HG03066 (cell line): ENCODE results near the gene ADGRV1.
"Not testable (repeated sequence)": the region's sequence is repeated elsewhere in the genome, so short reads cannot be mapped to it uniquely, and the experiment has no call there.

Experiments used
- ATAC-seq: cut with Tn5 transposase; IDR thresholded peaks from one replicate; pipeline ENCODE4 v1.9.1; 2021; ENCODE audit warnings: low read depth; ENCODE audit not compliant: unreplicated experiment

The ADGRV1 gene

DNA sequence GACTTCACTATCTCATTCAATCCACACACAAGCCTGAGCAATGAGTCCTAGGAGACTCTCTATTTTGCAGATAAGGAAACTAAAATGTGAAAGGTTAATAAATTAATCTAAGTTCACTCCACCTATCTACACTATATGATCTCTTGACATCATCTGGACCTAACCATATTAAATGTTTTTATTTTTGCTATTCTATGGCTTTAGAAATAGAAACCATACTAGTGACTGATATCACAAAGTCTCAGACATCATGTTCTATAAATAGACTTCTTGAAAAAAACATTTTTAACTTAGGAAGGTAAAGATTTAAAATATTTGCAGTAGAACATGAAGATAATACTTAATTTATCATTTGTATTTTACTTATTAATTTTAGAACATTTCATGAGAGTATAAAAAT lies 9.4 kb upstream of the ADGRV1 start:
- no peak for ATAC-seq

DNA sequence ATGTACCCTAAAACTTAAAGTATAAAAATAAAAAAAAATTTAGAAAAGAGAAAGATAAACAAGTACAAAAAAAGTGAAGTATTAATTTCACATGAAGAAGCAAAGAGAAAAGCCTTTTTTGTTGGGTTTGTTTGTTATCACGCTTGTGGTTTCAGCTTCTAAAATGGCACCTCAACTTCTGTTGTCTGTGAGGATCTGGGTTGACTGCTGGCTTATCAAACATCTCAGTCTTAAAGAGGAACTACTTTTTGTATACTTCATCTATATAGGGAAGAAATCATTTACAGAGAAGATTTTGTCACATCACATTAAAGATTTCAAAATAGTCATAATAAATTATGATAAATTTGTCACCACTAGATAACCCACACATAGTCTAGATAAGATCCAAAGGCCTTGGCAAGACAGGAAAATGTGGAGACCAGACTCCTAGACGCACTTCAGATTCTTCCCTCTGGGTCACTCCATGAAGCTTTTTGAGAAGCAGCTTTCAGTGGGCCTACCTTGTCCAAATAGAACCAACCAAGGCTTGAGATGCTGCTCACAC lies 8.8 kb upstream of the ADGRV1 start:
- ATAC-seq = no peak

DNA sequence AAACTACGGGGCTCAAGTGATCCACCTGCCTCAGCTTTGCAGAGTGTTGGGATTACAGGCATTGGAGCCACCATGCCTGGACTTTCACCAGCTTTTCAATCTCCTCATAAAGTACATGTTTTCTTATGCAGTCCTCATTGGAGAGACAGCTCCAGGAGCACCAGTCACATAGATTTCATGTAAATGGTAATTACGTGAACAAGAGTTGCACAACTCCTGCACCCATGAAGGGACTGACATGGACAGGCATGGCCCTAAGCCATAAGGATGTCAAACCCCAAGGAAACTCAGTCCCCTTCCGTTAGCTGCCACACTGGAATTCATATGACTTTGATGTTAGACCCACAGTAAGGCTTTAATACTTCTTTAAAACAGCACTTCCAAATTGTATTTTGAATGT lies 7.6 kb upstream of the ADGRV1 start:
- ATAC-seq = no peak

DNA sequence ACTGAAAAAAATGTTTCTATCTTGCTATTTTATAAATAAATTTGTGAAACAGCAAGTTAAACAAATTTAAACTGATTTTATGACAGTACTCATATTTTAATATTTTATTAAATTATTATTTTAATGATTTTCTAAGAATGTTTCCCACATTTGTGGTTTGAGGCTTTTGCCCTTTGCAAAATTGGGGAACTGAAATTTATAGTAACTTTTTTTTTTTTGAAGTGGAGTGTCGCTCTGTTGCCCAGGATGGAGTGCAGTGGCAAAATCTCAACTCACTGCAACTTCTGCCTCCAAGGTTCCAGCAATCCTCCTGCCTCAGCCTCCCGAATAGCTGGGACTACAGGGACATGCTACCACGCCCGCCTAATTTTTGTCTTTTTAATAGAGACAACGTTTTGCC lies 7.2 kb upstream of the ADGRV1 start:
- ATAC-seq = no peak

- no peak for ATAC-seq
Observed at GRCh38 chr5:90553711-90554110, 4.9 kb upstream of the ADGRV1 start.

DNA sequence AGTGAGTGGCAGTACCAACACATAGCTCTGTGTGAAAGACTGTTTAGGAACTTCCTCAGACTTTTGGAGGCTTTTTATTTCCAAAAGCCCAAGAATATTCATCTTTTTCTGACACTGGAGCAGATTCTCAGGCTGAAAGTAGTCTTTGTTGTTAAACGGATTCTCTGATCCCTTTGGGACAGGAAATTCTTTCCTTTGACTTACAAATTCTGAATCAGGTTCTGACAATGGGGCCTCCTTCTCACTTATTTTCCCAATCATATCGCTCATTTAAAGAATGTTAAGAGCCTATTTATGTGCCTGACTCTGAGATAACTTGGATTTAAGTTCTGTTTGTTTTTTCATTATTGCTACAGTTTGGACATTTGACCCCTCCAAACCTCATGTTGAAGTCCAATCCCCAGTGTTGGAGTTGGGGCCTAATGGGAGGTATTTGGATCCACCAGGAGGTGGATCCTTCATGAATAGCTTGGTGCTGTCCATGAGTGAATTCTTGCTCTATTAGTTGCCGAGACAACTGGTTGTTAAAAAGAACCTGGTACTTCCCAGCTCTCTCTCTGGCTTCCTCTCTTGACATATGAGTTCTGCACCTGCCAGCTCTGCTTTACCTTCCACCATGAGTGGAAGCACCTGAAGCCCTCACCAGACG lies 4.1 kb upstream of the ADGRV1 start:
- no peak for ATAC-seq

- no peak for ATAC-seq
Observed at GRCh38 chr5:90555666-90556065, 2.9 kb upstream of the ADGRV1 start.

- ATAC-seq = no peak
Observed at GRCh38 chr5:90557391-90557790, 1.2 kb upstream of the ADGRV1 start.

DNA sequence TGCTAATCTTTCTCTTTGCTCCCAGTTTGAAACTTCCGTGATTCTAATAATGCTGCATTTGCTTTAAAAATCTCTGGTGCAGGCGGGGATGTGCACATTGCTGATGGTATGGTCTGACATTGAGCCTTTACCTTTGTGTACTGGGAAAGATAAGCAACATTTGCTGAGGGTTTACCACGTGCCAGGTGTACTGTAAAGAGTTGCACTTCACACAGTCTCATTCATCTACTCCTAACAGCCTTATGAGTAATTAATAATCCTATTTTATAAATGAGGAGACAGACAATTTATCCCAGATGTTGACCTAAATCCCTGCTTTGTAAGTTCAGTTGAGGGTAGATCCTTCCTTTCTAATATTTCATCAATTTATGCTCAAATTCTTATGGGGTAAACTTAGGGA lies 726 bp upstream of the ADGRV1 start:
- ATAC-seq = no peak

DNA sequence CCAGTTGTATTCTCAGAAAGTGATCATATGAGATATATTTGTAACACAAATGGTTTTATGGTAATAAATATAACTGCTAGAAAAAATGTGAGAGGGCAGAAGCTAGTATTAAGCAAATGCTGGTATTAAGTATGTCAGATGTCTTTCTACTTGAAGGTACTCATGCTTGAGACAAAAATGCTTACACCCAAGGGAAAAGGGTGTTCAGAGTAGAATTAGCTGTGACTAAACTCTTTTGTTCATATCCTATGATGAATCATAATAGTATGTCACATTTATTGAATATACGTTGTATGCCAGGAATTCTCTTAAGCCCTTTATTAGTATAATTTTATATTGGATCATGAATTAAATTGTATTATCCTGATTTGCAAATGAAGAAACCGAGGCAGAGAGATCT lies 2.2 kb downstream of the ADGRV1 start:
- ATAC-seq = no peak

GRCh38 chr5:90561766-90562165 lies 3.2 kb downstream of the ADGRV1 start:
- ATAC-seq = no peak

- ATAC-seq = no peak
Observed at GRCh38 chr5:90562341-90562740, 3.7 kb downstream of the ADGRV1 start.

GRCh38 chr5:90563108-90563507 lies 4.5 kb downstream of the ADGRV1 start:
- ATAC-seq = no peak

DNA sequence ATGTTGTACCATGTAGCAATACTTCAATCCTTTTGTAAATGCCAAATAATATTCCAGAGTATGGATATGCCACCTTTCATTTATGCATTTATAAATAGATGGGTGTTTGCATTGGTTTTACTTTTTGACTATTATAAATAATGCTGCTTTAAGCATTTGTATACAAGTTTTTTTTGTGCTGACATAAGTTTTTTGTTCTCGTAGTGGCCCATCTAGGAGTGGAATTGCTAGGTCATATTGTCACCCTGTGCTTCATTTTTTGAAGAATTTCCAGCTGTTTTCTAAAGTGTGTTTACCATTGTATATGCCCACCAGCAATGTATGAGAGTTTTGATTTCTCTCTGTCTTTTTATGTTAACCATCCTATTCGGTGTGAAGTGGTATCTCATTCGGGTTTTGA lies 6.9 kb downstream of the ADGRV1 start:
- no peak for ATAC-seq

DNA sequence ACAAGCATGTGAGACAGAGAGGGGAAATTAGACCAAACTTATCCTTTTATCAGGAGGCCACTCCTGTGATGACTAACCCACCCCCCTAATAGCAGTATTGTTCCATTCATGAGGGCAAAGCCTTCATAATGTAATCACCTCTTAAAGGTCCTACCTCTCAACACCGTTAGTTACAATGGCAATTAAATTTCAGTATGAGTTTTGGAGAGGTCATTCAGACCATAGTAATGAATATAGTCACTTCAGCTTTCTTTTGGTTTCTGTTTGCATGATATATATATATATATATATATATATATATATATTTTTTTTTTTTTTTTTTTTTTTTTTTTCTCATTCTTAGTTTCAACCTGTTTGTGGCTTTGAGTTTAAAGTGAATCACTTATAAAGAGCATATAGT lies 10.5 kb downstream of the ADGRV1 start:
- no peak for ATAC-seq

DNA sequence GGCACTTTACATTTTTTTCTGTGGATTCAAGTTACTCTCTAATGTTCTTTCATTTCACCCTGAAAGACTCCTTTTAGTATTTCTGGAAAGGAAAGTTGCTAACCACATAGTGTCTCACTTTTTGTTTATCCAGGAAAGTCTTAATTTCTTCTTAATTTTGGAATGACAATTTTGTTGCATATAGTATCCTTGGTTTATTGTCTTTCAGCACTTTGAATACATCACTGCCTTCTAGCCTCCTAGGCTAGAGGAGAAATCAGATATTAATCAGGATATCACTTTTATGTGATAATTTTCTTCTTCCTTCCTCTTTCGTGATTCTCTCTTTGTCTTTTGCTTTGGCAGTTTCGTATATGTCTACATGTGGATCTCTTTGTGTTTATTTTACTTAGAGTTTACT lies 11.4 kb downstream of the ADGRV1 start:
- ATAC-seq = no peak

- no peak for ATAC-seq
Observed at GRCh38 chr5:90571147-90571773, 12.7 kb downstream of the ADGRV1 start.

- ATAC-seq = no peak
Observed at GRCh38 chr5:90575712-90576111, 17.1 kb downstream of the ADGRV1 start.

DNA sequence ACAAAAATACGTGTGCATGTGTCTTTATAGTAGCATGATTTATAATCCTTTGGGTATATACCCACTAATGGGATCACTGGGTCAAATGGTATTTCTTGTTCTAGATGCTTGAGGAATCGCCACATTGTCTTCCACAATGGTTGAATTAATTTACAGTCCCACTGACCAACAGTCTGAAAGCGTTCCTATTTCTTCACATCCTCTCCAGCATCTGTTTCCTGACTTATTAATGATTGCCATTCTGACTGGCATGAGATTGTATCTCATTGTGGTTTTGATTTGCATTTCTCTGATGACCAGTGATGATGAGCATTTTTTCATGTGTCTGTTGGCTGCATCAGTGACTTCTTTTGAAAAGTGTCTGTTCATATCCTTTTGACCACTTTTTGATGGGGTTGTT lies 18.0 kb downstream of the ADGRV1 start:
- ATAC-seq = not testable (repeated sequence)

DNA sequence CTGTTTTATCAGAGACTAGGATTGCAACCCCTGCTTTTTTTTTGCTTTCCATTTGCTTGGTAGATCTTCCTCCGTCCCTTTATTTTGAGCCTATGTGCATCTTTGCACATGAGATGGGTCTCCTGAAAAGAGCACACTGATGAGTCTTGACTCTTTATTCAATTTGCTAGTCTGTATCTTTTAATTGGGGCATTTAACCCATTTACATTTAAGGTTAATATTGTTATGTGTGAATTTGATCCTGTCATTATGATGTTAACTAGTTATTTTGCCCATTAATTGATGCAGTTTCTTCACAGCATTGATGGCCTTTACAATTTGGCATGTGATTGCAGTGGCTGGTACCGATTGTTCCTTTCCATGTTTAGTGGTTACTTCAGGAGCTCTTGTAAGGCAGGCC lies 21.3 kb downstream of the ADGRV1 start:
- ATAC-seq = not testable (repeated sequence)

DNA sequence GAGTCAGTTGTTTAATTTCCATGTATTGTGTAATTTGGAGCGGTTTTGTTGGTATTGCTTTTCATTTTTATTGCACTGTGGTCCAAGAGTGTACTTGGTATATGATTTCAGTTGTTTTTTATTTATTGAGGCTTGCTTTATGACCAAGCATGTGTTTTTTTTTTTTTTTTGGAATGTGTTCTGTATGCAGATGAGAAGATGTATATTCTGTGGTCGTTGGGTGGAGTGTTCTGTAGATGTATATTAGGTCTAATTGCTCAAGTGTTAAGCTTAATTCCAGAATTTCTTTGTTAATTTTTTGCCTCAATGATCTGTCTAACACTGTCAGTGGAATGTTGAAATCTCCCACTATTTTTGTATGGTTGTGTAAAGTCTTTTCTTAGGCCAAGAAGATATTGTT lies 23.4 kb downstream of the ADGRV1 start:
- ATAC-seq = no peak

DNA sequence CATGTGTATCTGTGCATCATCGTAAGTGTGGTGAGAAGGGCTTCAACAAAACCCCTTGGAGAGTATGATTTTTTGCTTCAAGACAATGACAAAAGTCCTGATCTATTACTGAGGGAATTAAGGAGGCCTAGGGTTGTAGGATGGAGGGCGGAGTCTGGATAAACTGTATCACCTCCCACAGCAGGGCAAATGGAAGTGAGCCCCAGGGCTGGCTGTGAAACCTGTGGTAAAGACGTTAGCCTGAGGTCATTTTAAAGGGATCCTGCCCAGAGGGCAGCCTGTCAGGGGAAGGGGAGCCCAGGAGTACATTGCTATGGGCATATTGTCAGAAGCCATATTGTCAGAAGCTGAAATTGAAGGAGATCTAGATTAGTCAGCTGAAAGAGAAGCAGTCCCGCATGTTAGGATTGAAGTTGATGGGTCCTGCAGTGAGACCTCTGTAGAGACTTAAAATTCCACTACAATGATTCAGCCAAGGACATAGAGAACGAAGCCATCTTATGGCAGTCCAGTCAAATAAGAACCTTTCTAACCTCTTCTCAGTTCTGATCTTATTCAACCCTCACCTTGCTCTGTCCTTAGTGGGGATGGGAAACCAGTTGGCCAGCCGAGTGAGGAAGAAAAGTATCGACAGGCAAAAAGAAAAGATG lies 26.9 kb downstream of the ADGRV1 start:
- ATAC-seq = no peak
